HG03064 (cell line): ENCODE data around the gene BCL6B.
"Not testable (repeated sequence)": the region's sequence is repeated elsewhere in the genome, so short reads cannot be mapped to it uniquely, and the experiment has no call there.

ENCODE experiments used
- ATAC-seq: cut with Tn5 transposase; IDR thresholded peaks from one replicate; pipeline ENCODE4 v1.9.1; 2021; ENCODE audit warnings: low read depth; ENCODE audit not compliant: unreplicated experiment

BCL6B gene

DNA sequence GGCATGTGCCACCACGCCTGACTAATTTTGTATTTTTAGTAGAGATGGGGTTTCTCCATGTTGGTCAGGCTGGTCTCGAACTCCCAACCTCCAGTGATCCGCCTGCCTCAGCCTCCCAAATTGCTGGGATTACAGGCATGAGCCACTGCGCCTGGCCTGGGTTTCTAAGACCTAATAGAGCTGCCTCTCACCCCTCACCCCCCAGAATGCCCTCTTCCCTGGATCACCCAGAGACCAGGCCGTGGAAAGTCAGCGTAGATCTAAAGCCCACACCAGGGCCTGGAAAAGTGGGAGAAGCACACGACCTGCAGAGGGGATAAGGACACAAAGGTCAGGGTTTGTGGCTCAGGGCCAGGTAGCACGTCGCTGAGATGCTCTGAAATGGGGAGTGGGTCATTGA lies 27.7 kb downstream of the BCL6B start:
- not testable (repeated sequence) for ATAC-seq

DNA sequence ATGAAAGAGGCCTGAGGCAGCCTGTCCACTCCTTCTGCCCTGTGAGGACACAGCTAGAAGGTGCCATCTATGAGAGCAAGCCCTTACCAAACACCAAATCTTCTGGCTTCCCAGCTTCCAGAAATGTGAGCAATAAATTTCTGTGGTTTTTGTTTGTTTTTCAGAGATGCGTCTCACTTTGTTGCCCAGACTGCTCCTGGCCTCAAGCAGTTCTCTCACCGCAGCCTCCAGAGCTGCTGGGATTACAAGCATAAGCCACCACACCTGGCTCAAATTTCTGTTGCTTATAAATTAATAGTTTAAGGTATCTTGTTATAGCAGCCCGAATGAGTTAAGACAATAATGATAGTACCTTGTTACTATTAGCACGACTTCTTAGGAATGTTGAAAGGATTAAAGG lies 33.5 kb downstream of the BCL6B start:
- no peak for ATAC-seq

DNA sequence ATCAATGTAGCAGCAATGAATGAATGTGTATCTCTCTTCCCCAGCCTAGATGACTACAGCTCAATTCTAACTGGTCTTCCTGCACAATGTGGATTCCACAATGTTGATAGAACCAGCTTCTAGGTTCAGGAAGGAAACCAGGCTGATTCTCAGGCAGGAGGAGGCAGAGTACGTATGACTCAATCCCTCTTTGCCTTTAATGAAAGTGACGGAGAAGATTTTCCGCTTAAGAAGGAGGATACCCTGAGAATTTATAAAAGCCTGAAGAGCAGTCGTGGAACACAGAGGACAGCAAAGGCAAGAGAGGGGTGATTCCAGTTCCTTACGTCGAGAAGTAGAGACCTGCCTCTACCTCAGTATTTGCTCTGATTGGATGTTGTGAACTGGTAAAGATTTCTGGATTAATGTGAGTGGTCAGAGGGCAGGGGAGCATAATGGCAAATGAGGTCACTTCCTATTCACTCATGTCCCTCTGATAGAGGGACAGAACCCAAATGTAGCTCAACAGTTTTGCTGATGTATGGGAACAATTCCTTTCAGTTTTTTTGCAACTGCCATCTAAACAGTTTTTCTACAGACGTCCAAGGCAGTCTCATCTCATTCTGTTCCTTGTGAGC lies 36.1 kb downstream of the BCL6B start:
- ATAC-seq = no peak

DNA sequence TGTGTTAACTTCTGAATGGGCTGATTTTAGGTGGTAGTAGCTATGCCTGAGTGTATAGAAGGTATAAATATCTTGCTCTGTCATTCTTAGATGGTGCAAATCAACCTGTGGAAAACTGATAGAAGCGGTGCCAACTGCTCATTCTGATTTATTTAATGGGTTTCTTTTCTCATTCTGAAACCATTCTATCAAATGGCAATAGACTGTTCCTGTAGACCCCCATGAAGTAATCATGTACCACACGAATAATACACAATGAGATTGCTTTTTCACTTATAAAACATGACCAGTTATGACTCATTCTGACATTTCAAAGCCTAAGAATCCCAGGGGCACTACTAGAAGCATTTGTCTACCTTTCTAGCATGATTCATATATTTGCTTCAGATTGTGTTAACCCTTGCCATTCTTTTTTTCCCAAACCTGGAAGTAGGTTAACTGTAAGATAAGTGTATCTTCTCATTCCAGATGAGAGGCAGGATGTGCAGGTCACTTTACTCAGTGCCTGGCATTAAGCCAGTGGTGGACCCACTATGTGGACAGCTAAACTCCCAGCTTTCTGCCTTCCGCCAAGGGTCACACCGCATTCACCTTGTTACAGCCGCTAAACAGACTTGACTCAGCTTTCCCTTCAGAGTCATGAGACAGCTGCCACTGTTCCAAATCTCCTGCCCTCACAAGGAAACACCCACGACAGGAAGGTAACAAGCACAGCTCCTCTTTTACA lies 37.5 kb downstream of the BCL6B start:
- ATAC-seq = no peak

DNA sequence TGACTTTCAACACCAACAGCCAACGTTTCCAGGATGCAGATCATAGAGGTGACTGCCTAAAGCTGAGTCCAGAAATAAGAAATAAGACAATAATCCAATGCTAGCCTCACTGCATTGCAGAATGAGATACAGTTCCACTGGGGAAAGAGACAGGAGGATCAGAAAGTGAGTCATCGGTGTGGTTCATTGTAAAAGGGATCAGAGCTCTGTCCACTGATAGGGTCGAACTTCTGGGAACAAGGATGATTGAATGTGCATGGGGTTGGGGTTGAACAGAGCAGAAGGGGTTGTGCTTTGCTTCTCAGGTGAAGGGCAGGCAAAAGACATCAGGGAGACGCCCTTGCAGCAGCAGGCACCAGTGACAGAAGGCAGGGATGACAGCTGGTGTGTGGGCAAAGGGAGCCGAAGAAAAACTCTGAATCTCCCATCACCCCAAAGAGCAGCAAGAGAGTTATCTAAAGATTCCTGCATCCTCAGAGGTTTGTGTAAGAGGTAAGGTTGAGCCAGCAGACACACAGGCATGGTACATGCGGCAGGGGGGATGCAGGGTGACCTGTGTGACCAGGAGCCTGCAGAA lies 40.8 kb downstream of the BCL6B start:
- ATAC-seq = no peak

DNA sequence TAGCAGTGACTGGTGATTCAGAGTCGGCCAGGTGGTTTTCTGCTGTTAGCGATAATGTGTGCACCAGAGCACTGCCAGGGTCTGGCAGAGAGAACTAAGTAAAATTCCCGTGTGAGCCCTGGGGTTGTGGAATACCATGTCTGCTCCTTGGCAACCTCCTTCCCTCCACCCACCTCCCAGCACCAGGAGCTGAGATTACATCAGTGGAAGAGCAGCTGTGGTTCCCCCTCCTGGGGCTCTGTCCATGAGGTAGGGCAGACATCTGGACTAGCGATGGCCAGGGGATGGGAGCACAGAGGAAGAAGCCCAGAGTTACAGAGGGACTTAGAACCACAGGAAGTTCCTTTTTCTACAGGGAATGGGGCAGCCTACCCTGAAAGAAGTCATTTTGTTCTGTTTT lies 41.4 kb downstream of the BCL6B start:
- no peak for ATAC-seq

DNA sequence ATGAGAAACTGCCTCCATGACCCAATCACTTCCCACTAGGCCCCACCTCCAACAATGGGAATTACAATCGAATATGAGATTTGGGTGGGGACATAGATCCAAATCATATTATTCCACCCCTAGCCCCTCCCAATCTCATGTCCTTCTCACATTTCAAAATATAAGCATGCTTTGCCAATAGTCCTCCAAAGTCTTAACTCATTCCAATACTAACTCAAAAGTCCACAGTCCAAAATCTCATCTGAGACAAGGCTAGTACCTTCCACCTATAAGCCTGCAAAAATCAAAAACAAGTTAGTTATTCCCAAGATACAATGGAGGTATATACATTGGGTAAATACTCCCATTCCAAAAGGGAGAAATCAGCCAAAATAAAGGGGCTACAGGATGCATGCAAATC lies 44.3 kb downstream of the BCL6B start:
- ATAC-seq = no peak

DNA sequence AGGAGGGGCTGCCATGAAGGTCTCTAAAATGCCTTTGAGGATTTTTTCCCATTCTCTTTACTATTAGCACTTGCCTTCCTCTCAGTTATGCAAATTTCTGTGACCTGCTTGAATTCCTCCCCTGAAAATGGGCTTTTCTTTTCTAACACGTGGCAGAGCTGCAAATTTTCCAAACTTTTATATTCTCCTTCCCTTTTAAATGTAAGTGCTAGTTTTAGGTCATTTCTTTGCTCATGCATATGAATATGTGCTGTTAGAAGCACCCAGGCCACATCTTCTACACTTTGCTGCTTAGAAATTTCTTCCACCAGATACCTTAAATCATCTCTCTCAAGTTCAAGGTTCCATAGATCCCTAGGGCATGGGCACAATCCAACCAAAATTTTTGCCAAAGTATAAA lies 45.4 kb downstream of the BCL6B start:
- ATAC-seq = no peak

DNA sequence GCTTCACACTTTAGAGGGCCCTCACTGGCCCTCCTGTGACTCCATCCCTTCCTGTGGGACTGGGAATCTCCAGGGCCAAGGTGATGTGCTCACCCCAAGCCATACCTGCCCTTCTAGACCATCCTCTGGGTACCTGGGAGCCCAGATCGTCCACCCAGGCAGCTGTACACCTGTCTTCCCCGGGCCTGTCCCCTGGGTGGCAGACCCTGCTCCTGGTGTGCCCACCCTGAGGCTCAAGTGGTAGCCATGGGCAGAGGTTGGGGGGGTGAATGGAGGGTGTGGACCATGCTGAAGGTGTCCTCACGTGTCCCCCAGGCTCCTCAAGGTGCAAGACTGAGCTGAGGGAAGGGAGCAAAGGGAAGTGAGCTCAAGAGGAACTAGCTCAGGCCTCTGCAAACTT lies 47.9 kb downstream of the BCL6B start:
- no peak for ATAC-seq

DNA sequence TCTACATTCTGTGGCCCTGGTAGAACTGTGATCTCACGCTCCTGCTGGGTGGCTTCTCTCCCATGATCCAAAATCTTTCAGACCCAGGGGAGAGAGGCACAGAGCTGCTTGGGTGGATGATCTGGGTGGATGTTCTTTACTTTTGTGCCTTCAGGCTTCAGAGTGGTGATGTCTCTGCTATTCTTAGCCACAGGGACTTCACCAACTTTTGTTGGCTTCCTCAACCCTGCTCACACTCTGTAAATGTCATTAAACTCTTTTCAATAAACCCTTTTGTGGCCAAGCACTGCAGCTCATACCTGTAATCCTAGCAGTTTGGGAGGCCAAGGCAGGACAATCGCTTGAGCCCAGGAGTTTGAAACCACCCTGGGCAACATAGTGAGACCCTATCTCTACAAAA lies 49.6 kb downstream of the BCL6B start:
- ATAC-seq = no peak

DNA sequence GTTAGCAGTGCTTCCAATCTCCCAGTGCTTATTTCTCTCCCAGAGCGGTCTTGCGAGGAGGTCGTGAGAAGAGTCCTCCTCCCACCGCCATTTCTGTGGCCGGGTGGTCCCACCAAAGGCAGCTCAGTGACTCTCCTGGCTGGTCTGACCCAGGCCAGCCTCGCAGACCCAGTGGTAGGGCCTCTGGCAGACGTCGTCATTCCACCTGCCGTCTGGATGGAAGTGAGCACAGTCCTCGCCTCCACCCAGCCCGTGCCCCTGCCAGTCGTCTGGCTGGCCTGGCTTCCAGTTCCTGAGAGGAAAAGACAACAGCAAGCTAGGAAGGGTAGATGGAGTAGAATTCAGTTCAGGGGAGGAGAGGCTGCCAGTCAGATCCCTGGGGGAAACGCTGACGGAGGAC lies 52.1 kb downstream of the BCL6B start:
- no peak for ATAC-seq

DNA sequence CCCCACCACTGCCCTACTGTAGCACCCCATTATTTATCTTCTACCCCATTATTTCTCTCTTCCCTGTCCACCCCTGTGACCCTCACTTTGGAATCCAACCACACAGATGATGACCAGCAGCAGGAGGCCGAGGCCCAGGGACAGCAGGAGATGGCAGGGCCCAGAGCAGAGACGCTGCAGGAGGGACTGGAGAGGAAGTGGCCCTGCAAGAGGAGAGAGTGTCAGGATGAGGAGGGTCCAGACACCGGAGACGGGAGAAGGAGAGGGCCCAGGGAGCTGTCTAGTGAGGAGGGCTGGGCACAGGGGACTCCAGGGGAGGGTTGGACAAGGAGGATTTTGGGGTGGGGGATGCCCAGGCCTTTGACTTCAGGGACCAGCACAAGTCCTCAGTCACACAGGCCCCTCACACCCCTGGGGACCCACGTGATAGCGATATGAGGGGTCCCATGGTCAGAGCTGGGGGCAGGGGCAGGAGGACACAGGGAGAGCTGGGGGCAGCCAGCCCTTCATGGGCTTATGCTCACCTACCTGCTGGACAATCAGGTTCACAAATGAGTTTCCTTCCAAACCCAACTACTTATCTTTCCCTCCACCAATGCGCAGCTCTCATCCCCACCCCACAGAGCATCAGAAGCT lies 55.2 kb downstream of the BCL6B start:
- ATAC-seq = no peak

DNA sequence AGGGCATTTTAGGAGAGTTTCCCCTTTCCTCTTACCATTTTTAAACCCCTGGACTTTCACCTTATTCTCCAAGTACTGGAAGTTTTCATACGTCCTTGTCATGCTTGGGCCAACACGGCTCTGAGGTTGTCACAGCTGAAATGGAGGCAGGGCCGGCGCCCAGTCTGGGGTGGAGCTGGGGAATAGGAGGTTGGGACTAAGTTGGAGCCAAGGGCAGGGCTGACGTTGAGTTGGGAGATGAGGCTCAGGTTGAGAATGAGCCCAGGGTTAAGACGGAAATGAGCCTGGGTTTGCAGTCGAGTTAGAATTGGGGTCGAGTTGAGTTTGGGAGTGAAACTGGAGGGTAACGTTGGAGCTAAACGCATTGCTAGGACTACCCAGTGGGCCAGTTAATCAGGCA lies 55.9 kb downstream of the BCL6B start:
- ATAC-seq = no peak
